Sigmoid colon (tissue), 4 donors: ENCODE results near the gene KIF26B.

Experiments
- POLR2A ChIP-seq, 2 donors: fragments of 450-650 bp; IDR thresholded peaks; one replicate each; pipeline ENCODE4 v1.6.1; 2016; ENCODE audit warnings: antibody characterized with exemption in 2 of 2, mild to moderate bottlenecking in 2 of 2, moderate library complexity in 2 of 2
- POLR2AphosphoS5 ChIP-seq, 4 donors: sonication (generic); formaldehyde crosslinking; IDR thresholded peaks; one replicate each; pipeline ENCODE4 v1.6.1; 2017; ENCODE audit warnings: antibody characterized with exemption in 4 of 4

- no peak for TF ChIP-seq POLR2A (IDR thresholded peaks at IDR 0.05)
- TF ChIP-seq POLR2AphosphoS5 (IDR thresholded peaks at IDR 0.05) = no peak
Measured at GRCh38 chr1:245378745-245379144, 224.0 kb downstream of the KIF26B start.
